A549 (cell line): ENCODE data around the gene GPR32.

ENCODE experiments used
- NPAS2 ChIP-seq: fragments of 250-450 bp; sonication (Bioruptor Pico); IDR thresholded peaks from 2 replicates; pipeline ENCODE4 v1.8.0; 2022; ENCODE audit warnings: mild to moderate bottlenecking, moderate library complexity, borderline replicate concordance
- TF ChIP-seq, protein P1 (sequence below): fragments of >200 bp; sonication (Bioruptor Twin); formaldehyde crosslinking; IDR thresholded peaks from 3 replicates; pipeline ENCODE4 v1.5.1; 2016

DNA sequence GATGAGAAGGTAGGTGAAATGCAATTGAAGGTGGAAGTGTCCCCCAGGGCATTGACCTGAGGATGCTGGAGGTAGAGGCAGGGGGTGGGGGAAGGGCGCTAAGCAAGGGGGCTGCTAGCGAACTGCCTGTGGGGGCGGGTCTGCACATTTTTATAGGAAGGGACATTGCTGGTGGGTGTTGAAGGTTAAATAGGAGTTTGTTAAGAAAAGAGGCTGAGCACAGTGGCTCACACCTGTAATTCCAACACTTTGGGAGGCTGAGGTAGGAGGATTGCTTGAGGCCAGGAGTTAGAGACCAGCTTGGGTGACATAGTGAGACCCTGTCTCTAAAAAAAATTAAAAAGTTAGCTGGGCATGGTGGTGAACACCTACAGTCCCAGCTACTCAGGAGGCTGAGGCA is 14.4 kb downstream of the GPR32 start:
- TF ChIP-seq, protein P1, sequence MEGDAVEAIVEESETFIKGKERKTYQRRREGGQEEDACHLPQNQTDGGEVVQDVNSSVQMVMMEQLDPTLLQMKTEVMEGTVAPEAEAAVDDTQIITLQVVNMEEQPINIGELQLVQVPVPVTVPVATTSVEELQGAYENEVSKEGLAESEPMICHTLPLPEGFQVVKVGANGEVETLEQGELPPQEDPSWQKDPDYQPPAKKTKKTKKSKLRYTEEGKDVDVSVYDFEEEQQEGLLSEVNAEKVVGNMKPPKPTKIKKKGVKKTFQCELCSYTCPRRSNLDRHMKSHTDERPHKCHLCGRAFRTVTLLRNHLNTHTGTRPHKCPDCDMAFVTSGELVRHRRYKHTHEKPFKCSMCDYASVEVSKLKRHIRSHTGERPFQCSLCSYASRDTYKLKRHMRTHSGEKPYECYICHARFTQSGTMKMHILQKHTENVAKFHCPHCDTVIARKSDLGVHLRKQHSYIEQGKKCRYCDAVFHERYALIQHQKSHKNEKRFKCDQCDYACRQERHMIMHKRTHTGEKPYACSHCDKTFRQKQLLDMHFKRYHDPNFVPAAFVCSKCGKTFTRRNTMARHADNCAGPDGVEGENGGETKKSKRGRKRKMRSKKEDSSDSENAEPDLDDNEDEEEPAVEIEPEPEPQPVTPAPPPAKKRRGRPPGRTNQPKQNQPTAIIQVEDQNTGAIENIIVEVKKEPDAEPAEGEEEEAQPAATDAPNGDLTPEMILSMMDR, result no peak
- TF ChIP-seq NPAS2 (CRISPR knock-in tag), result no peak
